ENCODE results near the gene AMDHD2.

The AMDHD2 gene

GRCh38 chr16:2483939-2484897, 36.0 kb upstream of the AMDHD2 start:
- H3K4me1 ChIP-seq (ENCODE audit: insufficient read depth, low read length, poor library complexity, severe bottlenecking), result no peaks in the 10 kb centered on the region
- no peak overlapping the region for H3K4me3 ChIP-seq (ENCODE audit: low read length, poor library complexity, severe bottlenecking)
- H3K9me3 ChIP-seq (ENCODE audit: insufficient read depth, low read depth, low read length), result no peaks in the 10 kb centered on the region
- no peaks in the 10 kb centered on the region for H3K27me3 ChIP-seq (ENCODE audit: insufficient read depth, low read length, poor library complexity, severe bottlenecking)
- peaks cover 3% of the 10 kb centered on the region for H4K20me1 ChIP-seq (ENCODE audit: insufficient read depth, low read length, poor library complexity, severe bottlenecking)
- no peaks in the 10 kb centered on the region for H3K9me2 ChIP-seq (replicated peaks; ENCODE audit: low read depth, low read length)
- no peak for TF ChIP-seq CTCF (conservative IDR thresholded peaks at IDR 0.05; ENCODE audit: low read length)
- TF ChIP-seq EZH2phosphoT487 (IDR thresholded peaks at IDR 0.05; ENCODE audit: borderline replicate concordance), result no peak
- H2AFZ ChIP-seq (ENCODE audit: low read length), result no peak overlapping the region
- no peak overlapping the region for H3K4me2 ChIP-seq (ENCODE audit: low read depth, low read length, poor library complexity, severe bottlenecking)
- H3F3A ChIP-seq (ENCODE audit: low read depth), result no peaks in the 10 kb centered on the region
- H3K79me2 ChIP-seq (ENCODE audit: insufficient read depth, low read length), result peaks cover 15% of the 10 kb centered on the region; the same call in 1 of the 2 replicates
- H3K36me3 ChIP-seq (ENCODE audit: insufficient read depth, low read length), result no peaks in the 10 kb centered on the region
- no peak overlapping the region for H3K9ac ChIP-seq (ENCODE audit: low read depth, low read length, poor library complexity, severe bottlenecking)

DNA sequence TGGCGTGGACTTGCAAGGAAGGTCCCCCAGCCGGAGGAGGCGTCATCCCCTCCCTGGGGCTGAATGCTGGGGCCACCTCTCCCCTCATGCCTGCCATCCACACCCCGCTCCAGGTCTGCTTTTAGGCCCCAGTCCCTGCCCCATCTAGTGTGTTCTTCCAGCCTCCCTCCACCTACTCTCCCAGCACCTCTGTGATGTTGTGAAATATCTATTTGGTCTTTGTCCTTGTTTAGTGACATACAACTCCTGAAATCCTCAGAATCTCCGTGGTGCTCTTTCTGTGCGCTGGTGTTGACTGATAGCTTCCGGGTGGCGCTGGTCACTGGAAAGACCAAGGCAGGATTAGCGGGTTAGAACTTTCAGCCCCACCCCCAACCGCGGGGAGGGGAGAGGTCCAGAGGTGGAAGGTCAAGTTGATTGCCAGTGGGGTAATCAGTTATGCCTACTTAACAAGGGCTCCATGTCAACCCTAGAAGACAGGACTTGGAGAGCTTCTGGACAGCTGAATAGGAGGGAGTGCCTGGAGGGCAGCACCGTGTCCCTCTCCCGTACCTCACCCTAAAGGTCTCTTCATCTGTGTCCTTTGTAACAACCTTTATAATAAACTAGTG, 35.2 kb upstream of the AMDHD2 start:
- Histone ChIP-seq H2AFZ (ENCODE audit: low read length) (no peak overlapping the region), H3K4me2 (ENCODE audit: low read depth, low read length, poor library complexity, severe bottlenecking) (no peak overlapping the region), H3K4me1 (ENCODE audit: insufficient read depth, low read length, poor library complexity, severe bottlenecking) (no peaks in the 10 kb centered on the region), H3K9me2 (replicated peaks; ENCODE audit: low read depth, low read length) (no peaks in the 10 kb centered on the region), H4K20me1 (ENCODE audit: insufficient read depth, low read length, poor library complexity, severe bottlenecking) (peaks cover 3% of the 10 kb centered on the region), H3K79me2 (ENCODE audit: insufficient read depth, low read length) (peaks cover 20% of the 10 kb centered on the region; the same call in 1 of the 2 replicates), H3K4me3 (ENCODE audit: low read length, poor library complexity, severe bottlenecking) (no peak overlapping the region), H3K36me3 (ENCODE audit: insufficient read depth, low read length) (no peaks in the 10 kb centered on the region), H3K9me3 (ENCODE audit: insufficient read depth, low read depth, low read length) (no peaks in the 10 kb centered on the region), H3F3A (ENCODE audit: low read depth) (no peaks in the 10 kb centered on the region), H3K27me3 (ENCODE audit: insufficient read depth, low read length, poor library complexity, severe bottlenecking) (no peaks in the 10 kb centered on the region), H3K9ac (ENCODE audit: low read depth, low read length, poor library complexity, severe bottlenecking) (no peak overlapping the region)
- TF ChIP-seq EZH2phosphoT487 (IDR thresholded peaks at IDR 0.05; ENCODE audit: borderline replicate concordance) (no peak), CTCF (conservative IDR thresholded peaks at IDR 0.05; ENCODE audit: low read length) (no peak)

DNA sequence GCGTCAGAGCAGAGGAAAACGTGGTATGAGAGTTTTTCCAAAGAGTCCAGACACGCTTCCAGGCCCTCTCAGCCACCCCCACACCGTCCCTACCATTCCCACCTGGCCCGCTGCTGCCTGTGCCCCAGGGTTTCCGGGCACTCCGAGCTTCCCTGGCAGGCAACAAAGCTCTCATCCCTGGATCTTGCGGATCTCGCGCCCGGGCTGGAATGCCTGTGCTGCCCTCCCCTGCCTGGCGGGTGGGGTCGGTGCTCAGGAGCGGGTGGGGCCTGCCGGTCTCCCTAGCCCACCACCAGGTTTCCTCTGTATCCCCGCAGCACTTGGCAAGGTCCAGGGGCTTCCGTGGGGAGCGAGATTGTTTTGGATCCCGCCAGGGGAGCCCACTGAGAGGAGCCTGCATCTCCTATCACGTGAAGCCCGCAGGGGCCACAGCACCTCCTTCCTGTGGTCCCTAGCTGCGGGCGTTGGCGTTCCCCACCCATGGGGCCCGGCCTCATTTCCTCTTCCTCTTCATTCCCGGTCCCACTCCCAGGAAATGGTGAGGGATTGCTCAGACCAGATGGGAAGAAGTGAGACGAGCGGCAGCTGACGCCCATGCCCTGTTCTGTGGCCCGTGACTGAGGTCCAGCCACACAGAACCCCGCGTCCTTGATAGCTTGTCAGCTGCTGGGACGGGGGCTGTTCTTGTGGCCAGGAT, 34.2 kb upstream of the AMDHD2 start:
- no peak for TF ChIP-seq CTCF (conservative IDR thresholded peaks at IDR 0.05; ENCODE audit: low read length)
- TF ChIP-seq EZH2phosphoT487 (IDR thresholded peaks at IDR 0.05; ENCODE audit: borderline replicate concordance), result no peak
- Histone ChIP-seq H3K9me3 (ENCODE audit: insufficient read depth, low read depth, low read length) (no peaks in the 10 kb centered on the region), H3K27me3 (ENCODE audit: insufficient read depth, low read length, poor library complexity, severe bottlenecking) (no peaks in the 10 kb centered on the region), H4K20me1 (ENCODE audit: insufficient read depth, low read length, poor library complexity, severe bottlenecking) (peaks cover 3% of the 10 kb centered on the region), H3K9me2 (replicated peaks; ENCODE audit: low read depth, low read length) (no peaks in the 10 kb centered on the region), H3K36me3 (ENCODE audit: insufficient read depth, low read length) (no peaks in the 10 kb centered on the region), H2AFZ (ENCODE audit: low read length) (no peak overlapping the region), H3K79me2 (ENCODE audit: insufficient read depth, low read length) (peaks cover 20% of the 10 kb centered on the region; the same call in 1 of the 2 replicates), H3K4me1 (ENCODE audit: insufficient read depth, low read length, poor library complexity, severe bottlenecking) (no peaks in the 10 kb centered on the region), H3K4me3 (ENCODE audit: low read length, poor library complexity, severe bottlenecking) (no peak overlapping the region), H3K9ac (ENCODE audit: low read depth, low read length, poor library complexity, severe bottlenecking) (no peak overlapping the region), H3K4me2 (ENCODE audit: low read depth, low read length, poor library complexity, severe bottlenecking) (no peak overlapping the region), H3F3A (ENCODE audit: low read depth) (no peaks in the 10 kb centered on the region)
